HEK293 (cell line): Measurements from ENCODE around the gene C16orf92.

Source experiments
- CTCF ChIP-seq: fragments of 450-650 bp; formaldehyde crosslinking; IDR thresholded peaks from 2 replicates; pipeline ENCODE4 v1.5.1; 2016; ENCODE audit warnings: missing biosample characterization, missing genetic modification characterization
- ZBTB10 ChIP-seq: fragments of 450-650 bp; formaldehyde crosslinking; IDR thresholded peaks from 2 replicates; pipeline ENCODE4 v1.5.1; 2016; ENCODE audit warnings: missing biosample characterization, missing genetic modification characterization
- ZBTB20 ChIP-seq: fragments of 450-650 bp; formaldehyde crosslinking; IDR thresholded peaks from 2 replicates; pipeline ENCODE4 v1.5.1; 2016; ENCODE audit warnings: missing biosample characterization, missing genetic modification characterization
- ZBTB21 ChIP-seq: fragments of 450-650 bp; formaldehyde crosslinking; IDR thresholded peaks from 2 replicates; pipeline ENCODE4 v1.5.1; 2017; ENCODE audit warnings: missing biosample characterization, missing genetic modification characterization
- ZNF24 ChIP-seq: fragments of 450-650 bp; formaldehyde crosslinking; IDR thresholded peaks from 2 replicates; pipeline ENCODE4 v1.5.1; 2016; ENCODE audit warnings: missing biosample characterization, missing genetic modification characterization

- TF ChIP-seq ZBTB21 (tag by site-specific recombination) (no peak), ZBTB10 (tag by site-specific recombination) (no peak), ZNF24 (tag by site-specific recombination) (no peak), CTCF (no peak), ZBTB20 (tag by site-specific recombination) (no peak)
Observed at GRCh38 chr16:29984137-29984763, 38.7 kb upstream of the C16orf92 start.
